ENCODE measurements around the gene PPIF. TPM values are rescaled to one million over a fixed set of nuclear protein-coding genes. Genes with fewer than 3 reads are reported as not detected.
A peak's percentile ranks its signal among the peaks of the same experiment; 100 is the strongest.

The PPIF gene
- total and polyA plus RNA-seq, 2 of the 13 experiments (the other 11 are each of a cell fraction or from before 2014, with no cell fraction given) = 147 to 157 TPM

DNA sequence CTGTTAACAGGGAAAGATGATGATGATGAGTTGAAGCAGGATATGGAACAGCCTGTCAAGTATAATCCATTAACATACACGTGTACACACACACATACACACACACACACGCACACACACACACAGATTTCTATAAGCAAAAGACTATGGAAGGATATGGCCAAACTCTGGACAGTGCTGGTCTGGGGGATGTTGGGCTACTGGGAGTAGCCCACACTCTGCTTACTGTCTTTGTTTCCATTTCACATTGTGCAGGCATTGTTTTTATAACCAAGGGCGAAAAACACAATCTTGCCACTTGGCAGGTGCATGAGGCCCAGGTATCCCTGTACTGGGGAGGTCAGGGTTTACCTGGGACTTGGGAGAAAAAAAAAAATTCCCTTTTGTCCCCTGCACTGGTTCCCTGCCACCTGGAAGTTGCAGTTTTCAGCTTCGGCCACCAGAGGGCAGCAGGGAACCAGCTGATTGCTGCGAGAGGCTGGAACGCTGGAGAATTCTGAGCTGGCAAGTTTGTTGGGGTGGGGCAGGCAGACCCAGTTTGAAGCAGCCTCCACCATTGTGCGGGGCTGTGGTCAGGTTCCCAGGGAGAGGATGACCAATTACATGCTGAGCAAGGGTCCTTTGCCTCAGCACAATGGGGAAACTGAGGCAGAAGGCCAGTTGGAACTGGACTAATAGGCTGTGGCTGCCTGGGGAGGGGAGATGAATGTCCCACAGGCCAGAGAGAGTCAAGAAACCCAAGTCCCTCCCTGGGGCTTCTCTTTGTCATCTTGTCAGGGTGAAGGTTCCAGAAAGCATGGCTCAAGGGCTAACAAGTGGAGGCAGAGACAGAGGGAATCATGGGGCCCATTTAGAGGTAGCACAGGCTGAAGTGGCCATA is 27.3 kb downstream of the PPIF start (continued):
- TF ChIP-seq, protein P1, sequence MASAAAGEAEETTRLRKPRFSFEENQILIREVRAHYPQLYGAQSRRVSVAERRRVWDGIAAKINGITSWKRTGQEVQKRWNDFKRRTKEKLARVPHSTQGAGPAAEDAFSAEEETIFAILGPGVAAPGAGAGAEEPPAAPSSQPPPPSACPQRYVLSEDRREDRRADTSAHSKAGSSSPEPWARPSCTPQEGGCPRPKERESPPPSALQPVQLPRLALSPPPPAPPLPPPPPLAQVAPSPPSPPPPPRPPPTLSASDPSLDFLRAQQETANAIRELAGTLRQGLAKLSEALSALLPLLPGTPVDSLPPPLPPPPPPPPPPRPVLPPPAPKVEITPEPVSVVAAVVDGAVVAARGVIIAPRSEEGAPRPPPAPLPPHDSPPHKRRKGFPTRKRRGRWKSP (CRISPR knock-in tag; IDR thresholded peaks at IDR 0.05) = no peak
- TF ChIP-seq ZNF230 (CRISPR knock-in tag; IDR thresholded peaks at IDR 0.05) = no peak
- TF ChIP-seq, protein P2, sequence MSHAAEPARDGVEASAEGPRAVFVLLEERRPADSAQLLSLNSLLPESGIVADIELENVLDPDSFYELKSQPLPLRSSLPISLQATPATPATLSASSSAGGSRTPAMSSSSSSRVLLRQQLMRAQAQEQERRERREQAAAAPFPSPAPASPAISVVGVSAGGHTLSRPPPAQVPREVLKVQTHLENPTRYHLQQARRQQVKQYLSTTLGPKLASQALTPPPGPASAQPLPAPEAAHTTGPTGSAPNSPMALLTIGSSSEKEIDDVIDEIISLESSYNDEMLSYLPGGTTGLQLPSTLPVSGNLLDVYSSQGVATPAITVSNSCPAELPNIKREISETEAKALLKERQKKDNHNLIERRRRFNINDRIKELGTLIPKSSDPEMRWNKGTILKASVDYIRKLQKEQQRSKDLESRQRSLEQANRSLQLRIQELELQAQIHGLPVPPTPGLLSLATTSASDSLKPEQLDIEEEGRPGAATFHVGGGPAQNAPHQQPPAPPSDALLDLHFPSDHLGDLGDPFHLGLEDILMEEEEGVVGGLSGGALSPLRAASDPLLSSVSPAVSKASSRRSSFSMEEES (CRISPR knock-in tag; IDR thresholded peaks at IDR 0.05) = no peak
- no peak for TF ChIP-seq ELF3 (CRISPR knock-in tag; IDR thresholded peaks at IDR 0.05)
- TF ChIP-seq, protein P3, sequence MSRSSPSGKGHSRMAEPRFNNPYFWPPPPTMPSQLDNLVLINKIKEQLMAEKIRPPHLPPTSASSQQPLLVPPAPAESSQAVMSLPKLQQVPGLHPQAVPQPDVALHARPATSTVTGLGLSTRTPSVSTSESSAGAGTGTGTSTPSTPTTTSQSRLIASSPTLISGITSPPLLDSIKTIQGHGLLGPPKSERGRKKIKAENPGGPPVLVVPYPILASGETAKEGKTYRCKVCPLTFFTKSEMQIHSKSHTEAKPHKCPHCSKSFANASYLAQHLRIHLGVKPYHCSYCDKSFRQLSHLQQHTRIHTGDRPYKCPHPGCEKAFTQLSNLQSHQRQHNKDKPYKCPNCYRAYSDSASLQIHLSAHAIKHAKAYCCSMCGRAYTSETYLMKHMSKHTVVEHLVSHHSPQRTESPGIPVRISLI (CRISPR knock-in tag; IDR thresholded peaks at IDR 0.05; ENCODE audit: borderline replicate concordance) = peak; percentile 89
- TF ChIP-seq GPN1 (CRISPR knock-in tag; IDR thresholded peaks at IDR 0.05; ENCODE audit: borderline replicate concordance) = no peak
- TF ChIP-seq, protein P4, sequence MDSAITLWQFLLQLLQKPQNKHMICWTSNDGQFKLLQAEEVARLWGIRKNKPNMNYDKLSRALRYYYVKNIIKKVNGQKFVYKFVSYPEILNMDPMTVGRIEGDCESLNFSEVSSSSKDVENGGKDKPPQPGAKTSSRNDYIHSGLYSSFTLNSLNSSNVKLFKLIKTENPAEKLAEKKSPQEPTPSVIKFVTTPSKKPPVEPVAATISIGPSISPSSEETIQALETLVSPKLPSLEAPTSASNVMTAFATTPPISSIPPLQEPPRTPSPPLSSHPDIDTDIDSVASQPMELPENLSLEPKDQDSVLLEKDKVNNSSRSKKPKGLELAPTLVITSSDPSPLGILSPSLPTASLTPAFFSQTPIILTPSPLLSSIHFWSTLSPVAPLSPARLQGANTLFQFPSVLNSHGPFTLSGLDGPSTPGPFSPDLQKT (CRISPR knock-in tag; IDR thresholded peaks at IDR 0.05; ENCODE audit: borderline replicate concordance) = no peak
- TF ChIP-seq ISX (CRISPR knock-in tag; conservative IDR thresholded peaks at IDR 0.05) = no peak
- no peak for TF ChIP-seq MTA3 (CRISPR knock-in tag; IDR thresholded peaks at IDR 0.05)
- TF ChIP-seq YY1 (IDR thresholded peaks at IDR 0.05; ENCODE audit: insufficient read depth, insufficient replicate concordance, low read depth, low read length) = peak; percentile 35
- TF ChIP-seq ZNF75D (CRISPR knock-in tag; IDR thresholded peaks at IDR 0.05; ENCODE audit: borderline replicate concordance) = 0 out of 2 replicates have a peak, but pooled peaks have one; percentile 50
- TF ChIP-seq, protein P5, sequence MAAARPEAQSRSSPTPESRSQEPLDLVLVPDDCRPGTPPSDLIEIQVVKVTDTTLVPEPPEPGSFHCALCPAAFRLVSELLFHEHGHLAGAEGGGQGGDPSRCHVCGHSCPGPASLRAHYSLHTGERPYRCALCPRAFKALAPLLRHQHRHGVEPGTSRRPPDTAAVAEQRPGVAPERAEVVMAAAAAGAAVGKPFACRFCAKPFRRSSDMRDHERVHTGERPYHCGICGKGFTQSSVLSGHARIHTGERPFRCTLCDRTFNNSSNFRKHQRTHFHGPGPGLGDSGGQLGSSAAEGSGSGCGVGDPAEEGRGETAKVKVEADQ (CRISPR knock-in tag; IDR thresholded peaks at IDR 0.05; ENCODE audit: borderline replicate concordance) = no peak
- TF ChIP-seq, protein P6, sequence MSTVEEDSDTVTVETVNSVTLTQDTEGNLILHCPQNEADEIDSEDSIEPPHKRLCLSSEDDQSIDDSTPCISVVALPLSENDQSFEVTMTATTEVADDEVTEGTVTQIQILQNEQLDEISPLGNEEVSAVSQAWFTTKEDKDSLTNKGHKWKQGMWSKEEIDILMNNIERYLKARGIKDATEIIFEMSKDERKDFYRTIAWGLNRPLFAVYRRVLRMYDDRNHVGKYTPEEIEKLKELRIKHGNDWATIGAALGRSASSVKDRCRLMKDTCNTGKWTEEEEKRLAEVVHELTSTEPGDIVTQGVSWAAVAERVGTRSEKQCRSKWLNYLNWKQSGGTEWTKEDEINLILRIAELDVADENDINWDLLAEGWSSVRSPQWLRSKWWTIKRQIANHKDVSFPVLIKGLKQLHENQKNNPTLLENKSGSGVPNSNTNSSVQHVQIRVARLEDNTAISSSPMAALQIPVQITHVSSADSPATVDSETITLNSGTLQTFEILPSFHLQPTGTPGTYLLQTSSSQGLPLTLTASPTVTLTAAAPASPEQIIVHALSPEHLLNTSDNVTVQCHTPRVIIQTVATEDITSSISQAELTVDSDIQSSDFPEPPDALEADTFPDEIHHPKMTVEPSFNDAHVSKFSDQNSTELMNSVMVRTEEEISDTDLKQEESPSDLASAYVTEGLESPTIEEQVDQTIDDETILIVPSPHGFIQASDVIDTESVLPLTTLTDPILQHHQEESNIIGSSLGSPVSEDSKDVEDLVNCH (CRISPR knock-in tag; IDR thresholded peaks at IDR 0.05) = no peak
- TF ChIP-seq RAD21 (CRISPR knock-in tag; IDR thresholded peaks at IDR 0.05) = peak; percentile 96
- TF ChIP-seq NFATC3 (CRISPR knock-in tag; IDR thresholded peaks at IDR 0.05) = no peak
- TF ChIP-seq, protein P7, sequence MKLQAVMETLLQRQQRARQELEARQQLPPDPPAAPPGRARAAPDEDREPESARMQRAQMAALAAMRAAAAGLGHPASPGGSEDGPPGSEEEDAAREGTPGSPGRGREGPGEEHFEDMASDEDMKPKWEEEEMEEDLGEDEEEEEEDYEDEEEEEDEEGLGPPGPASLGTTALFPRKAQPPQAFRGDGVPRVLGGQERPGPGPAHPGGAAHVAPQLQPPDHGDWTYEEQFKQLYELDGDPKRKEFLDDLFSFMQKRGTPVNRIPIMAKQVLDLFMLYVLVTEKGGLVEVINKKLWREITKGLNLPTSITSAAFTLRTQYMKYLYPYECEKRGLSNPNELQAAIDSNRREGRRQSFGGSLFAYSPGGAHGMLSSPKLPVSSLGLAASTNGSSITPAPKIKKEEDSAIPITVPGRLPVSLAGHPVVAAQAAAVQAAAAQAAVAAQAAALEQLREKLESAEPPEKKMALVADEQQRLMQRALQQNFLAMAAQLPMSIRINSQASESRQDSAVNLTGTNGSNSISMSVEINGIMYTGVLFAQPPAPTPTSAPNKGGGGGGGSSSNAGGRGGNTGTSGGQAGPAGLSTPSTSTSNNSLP (IDR thresholded peaks at IDR 0.05; ENCODE audit: low read depth, low read length) = no peak
- TF ChIP-seq, protein P8, sequence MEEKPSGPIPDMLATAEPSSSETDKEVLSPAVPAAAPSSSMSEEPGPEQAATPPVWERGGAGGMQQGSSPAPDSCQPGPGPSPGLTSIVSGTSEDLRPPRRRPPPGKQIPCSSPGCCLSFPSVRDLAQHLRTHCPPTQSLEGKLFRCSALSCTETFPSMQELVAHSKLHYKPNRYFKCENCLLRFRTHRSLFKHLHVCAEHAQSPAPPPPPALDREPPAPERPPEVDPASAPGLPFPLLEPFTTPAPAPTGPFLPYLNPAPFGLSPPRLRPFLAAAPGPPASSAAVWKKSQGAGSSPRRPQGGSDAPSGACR (CRISPR knock-in tag; IDR thresholded peaks at IDR 0.05) = no peak

Data from HepG2 (cell line).